Activated CD8-positive, alpha-beta memory T cell treated with anti-CD3 and anti-CD28 coated beads for 36 hours (primary cell): ENCODE results near the gene C4orf51. TPM values are rescaled to one million over a fixed set of nuclear protein-coding genes. Genes with fewer than 3 reads are reported as not detected.

Source experiments
- CTCF ChIA-PET: fragments of 350-600 bp; sonication (Branson Sonifier 250); formaldehyde crosslinking; loops from one replicate; lab custom pipeline; 2021; ENCODE audit warnings: antibody characterized with exemption; lab: Charles Lee
- POLR2A ChIA-PET: fragments of 350-600 bp; sonication (Branson Sonifier 250); formaldehyde crosslinking; loops from one replicate; lab custom pipeline; 2021; ENCODE audit warnings: antibody characterized with exemption; lab: Charles Lee
- total RNA-seq, 2 experiments: library from RNA; stranded (reverse); gene quantifications; one replicate each; pipeline ENCODE4 v1.2.3, GENCODE V29; 2021

C4orf51 gene
- total RNA-seq, 2 experiments from 2014 or later = not detected

DNA sequence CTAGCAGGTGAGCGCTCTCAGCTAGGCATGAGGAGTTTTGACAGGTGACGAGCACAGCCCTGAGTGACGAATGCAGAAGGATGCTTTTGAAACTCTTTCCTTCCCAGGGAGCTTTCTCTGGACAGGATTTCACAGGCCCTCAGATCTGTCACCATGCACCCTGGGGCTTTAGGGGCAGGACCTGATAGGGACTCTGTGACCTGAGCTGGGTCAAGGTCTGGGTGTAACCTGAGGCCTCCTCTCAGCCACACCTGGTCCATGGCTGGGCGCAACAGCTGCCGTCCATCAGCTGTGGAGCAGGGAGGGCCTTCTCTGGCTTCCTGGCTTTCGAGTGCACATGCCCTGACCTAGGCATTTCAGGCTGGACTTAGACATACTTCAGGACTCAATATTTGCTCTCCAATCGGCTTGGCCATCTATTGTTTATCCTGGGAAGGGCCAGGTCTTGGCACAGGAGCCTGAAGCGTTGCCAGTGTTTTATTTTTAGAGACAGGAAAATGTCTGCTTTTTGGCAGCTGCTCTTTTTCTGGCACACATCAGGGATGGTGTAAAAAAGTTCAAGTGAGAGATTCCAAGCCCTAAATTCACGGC, 56.4 kb downstream of the C4orf51 start:
- ChIA-PET POLR2A (no interaction called here), CTCF (no interaction called here)

DNA sequence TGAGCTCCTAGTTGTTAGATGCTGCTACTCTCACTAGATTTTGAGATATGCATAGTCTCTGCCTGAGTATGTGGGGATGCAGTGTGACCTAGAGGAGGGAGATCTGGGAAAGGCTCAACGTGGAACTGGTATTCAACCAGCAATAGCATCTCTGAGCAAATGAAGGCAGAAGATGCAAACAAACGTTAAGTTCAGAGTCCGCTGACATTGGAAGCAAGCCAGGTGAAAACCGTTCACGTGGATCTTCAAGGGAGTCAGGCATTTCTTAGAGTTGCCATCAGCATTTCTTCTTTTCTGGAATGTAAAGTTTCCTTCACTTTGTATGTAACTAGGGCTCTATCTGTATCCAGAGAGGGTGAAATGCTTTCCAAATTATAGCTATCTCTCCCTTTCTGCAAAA, 59.9 kb downstream of the C4orf51 start:
- ChIA-PET CTCF (no interaction called here), POLR2A (no interaction called here)

DNA sequence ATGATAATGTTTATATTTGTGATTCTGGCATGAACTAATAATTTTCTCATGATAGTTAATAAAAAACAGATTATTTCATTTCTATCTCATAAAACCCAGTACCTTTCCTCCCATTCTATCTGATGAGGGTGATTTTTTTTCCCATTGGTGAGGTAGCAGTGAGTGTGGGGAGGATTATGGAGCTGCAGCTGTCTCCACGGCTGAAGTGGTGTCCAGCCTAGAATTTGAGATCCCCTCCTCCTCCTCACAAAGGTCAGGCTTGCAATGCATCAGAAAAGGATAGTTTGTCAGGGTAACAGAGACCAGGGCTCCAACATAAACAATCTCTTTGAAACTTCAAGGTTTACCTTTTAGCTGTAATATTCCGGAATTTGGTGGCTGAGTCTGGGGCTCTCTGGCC, 60.9 kb downstream of the C4orf51 start:
- CTCF ChIA-PET = no interaction called here
- POLR2A ChIA-PET = no interaction called here

DNA sequence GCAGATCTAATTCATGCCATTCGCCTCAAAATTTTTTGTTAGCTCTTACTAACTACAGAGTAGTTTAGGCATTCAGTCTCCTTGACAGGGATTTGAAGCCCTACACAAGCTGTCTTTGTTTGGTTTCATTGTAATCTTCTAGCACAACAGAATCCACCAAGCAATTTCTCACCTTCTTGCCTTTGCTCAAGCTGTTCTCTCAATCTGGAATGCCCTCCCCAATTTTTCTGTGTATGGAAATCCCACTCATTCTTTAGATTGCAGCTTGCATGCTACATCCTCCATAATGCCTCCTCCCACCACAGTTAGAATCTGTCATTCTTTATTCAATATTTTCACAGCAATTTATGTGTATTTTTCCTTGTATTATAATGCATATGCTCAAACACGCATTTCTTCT, 63.7 kb downstream of the C4orf51 start:
- POLR2A ChIA-PET = no interaction called here
- CTCF ChIA-PET = no interaction called here

DNA sequence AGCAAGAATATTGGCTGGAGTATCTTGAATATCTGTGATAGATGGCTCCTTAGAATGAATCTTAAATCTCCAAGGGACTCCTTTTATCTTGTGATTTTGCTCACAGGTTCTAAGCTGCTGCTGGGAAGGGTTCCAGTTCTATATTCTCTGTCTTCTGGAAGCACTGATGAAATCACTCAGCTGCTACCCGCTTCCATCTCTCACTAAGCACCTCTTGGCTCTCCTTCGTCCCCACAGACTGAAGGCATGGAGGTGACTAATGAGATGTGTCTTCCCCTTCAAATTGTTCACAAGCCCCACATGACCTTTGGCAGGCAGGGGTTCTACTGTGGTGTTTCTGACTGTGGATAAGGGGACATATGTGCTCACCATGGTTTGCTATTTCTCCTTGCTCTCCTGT, 75.9 kb downstream of the C4orf51 start:
- ChIA-PET POLR2A (no interaction called here), CTCF (no interaction called here)

DNA sequence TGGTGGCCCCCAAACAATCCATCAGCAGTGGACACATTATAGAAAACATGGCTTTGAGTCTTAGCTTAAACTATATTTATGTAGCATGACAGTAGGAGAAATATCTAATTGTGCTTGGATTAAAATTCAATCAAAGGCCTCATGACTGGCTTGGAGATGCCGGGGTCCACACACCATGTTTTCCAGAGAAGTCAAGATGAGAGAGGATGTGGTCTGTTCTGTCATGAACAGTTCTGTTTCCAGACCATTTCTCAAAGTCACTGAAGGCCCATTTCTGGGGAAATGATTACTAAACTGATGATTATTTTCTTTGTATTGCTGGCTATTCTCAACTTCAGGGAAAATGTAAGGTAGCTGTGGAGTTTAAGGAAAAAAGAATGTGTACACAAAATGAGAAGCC, 76.3 kb downstream of the C4orf51 start:
- ChIA-PET CTCF (no interaction called here), POLR2A (no interaction called here)

DNA sequence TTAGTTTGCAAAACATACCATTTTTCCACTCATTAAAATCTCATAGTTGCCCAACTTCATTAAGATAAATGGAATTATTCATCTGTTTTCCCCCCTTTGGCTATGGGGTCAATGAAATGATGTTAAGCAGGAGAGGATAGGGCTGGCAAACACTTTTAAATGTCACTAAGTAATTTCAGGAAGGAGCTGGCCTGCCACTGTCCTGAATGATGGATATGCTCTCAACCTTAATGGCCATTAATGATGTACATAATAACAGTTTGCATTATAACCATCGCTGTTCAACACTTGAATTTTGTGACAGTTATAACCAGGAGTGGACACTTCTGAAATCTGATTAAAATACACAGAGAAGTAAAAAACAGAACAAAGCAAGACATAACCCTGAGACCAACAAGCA, 77.2 kb downstream of the C4orf51 start:
- CTCF ChIA-PET = no interaction called here
- POLR2A ChIA-PET = no interaction called here

DNA sequence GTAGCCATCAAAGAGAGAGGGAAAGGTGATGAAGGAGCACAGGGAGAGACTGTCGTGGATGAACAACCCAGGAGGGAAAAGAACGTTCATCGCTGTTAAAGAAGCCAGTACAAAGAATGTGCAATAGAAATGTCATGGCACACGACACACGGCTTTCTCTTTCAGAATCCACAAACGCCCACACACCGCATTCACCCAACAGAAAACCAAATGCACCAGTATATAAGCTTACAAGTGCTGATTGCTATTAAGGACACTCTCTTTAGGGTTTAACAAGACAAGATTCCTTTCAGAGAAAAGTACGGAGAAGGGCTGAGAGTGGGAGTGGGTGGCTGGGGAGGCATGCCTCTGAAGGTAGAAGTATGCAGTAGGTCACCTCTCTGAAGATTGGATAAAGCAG, 80.2 kb downstream of the C4orf51 start:
- CTCF ChIA-PET = interaction anchor here (1.1 kb wide), 1 partner anchor 98 kb away, joined by 3 read pairs; no protein-coding TSS in a partner anchor
- POLR2A ChIA-PET = no interaction called here

DNA sequence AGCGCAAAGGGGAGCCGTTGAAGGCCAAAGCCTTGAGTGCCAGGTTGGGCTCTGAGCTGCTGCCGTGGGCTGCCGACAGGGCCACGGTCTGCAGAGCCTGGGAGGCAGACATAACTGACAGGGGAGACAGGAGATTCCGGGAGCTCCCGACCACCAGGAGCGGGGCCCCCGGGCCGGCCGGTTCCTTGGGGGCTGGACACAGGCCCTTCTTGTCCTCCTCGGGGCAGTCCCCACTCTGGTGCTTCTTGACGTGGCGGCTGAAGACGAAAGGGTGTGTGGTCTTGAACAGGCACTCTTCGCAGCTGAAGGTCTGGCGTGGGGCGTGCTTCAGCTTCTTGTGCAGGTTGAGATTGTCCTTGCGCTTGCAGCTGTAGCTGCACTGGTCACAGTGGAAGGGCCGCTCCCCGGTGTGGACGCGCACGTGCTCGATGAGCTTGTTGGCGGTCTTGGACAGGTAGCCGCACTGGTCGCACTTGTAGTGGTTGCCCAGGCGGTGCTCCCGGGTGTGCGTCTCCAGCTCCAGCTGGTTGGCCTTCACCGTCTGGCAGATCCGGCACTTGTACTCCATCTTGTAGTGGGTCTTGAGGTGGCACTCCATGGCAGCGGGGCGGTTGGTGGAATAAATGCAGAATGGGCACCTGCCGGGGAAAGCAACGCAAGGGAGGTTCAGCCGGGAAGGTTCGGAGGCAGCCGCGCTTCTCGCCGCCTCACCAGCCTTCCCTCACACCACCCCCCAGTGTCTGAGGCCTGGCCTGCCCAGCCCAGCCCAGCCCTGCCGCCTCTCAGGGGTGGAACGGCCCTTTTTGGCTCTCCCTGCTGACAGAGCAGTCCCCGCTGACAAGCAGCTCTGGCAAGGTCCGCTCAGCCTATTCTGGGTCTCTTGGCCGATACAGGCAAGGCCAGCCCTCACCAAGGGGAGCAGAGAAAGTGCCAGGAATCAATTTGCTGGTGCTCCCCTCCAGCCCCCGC, 81.3 kb downstream of the C4orf51 start:
- ChIA-PET CTCF (interaction anchor here (1.3 kb wide), 1 partner anchor 12 kb away, joined by 3 read pairs; no protein-coding TSS in a partner anchor), POLR2A (no interaction called here)

DNA sequence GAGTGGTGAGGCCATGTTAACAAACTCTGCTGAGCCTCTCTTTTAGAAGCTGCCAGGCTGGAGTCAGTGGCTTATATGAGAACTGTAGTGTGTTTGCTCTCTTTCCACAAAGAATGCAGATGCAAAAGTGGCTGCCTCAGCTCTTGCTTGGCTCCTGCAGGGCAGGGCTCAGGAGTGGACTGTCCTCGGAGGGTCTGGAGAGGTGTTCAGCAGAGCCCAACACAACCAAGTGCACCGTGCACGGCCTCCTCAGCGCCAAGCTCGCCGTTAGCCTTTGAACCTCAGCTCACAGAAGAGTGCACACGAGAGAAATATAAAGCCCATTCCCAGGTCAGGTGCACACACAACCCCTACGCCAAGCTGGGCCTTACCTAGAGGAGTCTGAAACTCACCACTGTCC, 82.8 kb downstream of the C4orf51 start:
- ChIA-PET POLR2A (no interaction called here), CTCF (interaction anchor here (1.3 kb wide), 1 partner anchor 11 kb away, joined by 3 read pairs; no protein-coding TSS in a partner anchor)

DNA sequence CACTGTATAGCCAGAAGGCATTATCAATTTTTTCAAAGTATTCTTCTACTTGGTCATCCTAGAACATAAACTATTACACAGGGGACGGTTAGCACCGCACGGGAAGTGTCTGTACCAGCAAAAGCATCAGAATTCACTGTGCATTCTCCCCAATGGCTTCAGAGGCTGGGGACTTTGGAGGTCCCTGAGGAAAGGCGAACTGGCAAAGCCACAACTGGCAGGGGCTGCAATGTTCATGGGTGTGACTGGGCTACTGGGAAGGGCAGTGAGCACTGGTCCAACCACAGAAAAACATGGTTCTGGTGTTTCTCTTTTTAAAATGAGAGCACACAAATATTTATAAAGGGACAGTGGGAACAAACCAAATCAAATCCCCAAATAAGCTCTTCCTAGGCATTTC, 83.5 kb downstream of the C4orf51 start:
- POLR2A ChIA-PET = no interaction called here
- CTCF ChIA-PET = no interaction called here

DNA sequence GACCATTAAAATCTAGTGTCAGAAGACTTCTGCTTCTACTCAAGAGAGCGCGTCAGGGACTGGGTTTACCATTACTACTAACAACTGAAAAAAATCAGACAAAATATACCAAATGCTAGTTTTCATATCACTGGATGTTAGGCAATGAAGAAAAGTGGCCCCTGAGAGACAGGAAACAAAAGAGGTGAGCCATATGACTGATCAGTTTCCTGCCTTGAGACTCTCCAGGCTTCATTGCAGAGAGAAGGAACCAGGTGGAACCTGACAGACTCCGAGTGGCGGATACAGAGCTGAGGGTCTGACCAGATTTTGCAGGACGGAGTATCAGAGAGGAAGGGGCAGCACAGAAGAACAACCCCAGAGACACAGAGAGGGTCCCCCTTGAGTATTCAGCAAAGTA, 86.3 kb downstream of the C4orf51 start:
- ChIA-PET POLR2A (no interaction called here), CTCF (no interaction called here)

DNA sequence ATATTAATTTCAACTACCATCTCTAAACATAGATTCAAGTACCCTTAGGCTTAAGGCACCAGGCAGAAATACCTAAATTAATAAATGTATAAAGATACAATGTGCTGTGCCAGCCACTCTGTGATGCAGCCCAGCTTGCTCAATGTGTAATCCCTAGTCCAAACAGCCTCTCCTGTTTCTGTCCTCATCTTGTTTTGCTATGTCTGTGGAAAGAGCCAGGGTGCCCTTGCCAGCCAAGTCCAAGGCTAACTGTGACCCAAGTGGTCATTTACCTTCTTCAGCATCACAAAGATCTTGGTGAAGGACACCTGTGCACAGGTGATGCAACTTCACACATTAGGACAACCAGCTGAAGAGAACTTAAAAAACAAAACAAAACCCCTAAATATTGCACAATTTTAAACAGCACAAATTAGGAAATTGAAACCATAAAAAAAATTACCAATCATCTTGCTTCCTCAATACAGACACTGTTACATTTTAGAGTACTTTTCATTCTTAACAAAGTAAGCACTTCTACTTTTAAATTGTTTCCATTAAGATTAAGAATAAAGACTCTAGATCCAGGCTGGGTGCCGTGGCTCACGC, 89.6 kb downstream of the C4orf51 start:
- POLR2A ChIA-PET = no interaction called here
- CTCF ChIA-PET = no interaction called here

DNA sequence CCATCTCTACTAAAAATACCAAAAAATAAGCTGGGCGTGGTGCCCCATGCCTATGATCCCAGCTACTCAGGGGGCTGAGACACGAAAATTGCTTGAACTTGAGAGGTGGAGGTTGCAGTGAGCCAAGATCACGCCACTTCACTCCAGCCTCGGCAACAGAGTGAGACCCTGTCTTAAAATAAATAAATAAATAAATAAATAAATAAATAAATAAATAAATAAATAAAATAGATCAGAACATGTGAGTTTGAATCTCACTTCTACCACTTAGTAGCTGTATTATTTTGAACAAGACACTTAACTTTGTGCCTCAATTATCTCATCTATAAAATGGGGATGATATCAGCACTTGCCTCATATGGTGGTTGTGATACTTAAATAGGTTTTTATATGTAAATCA, 90.2 kb downstream of the C4orf51 start:
- ChIA-PET CTCF (no interaction called here), POLR2A (no interaction called here)

DNA sequence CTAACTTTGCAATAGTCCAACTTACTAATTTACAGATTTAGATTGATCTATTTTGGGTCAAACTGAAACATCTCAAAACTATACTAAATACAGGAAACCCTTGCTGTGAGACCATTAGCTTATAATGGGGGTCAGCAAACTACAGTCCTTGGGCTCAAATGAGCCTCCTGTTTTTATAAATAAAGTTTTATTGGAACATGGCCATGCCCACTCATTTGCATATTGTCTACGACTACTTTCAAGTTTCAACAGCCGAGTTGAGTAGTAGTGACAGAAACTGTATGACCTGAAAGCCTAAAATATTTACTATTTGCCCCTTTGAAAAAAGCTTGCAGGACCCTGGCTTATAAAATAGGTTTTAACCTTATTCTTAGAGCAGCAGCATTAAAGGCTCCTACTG, 92.4 kb downstream of the C4orf51 start:
- ChIA-PET CTCF (no interaction called here), POLR2A (no interaction called here)

DNA sequence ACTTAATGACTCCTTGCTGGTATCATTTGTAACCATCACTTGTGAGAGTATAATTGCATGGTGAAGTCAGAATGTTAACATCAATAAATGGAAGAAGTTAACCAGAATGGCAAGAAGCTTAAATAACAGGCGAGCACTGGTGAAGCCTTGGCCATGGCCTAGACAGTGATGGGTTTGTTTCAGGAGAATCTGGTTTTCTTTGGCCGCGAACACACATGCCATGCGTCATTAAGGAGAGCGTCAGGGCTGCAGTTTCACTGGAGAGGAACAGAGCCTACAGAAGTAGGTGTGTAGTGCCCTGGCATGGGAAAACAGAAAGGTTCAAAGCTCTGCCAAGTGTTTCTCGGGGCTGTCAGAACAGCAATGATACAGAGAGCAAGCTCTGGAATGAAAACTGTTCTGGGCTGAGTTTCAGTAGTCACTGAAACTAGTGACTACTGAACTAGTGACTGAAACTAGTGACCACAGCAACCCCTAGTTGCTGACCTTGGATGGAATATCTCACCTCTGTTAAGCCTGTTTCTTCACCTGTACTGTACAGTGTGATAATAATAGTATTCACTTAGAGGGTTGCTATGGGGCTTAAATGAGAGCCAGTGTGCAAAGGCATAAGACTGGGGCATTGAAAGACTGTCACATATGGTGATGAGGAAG, 93.8 kb downstream of the C4orf51 start:
- POLR2A ChIA-PET = no interaction called here
- CTCF ChIA-PET = interaction anchor here (0.9 to 1.0 kb wide), 2 partner anchors 12 to 61 kb away, joined by 3 read pairs; no protein-coding TSS in a partner anchor

DNA sequence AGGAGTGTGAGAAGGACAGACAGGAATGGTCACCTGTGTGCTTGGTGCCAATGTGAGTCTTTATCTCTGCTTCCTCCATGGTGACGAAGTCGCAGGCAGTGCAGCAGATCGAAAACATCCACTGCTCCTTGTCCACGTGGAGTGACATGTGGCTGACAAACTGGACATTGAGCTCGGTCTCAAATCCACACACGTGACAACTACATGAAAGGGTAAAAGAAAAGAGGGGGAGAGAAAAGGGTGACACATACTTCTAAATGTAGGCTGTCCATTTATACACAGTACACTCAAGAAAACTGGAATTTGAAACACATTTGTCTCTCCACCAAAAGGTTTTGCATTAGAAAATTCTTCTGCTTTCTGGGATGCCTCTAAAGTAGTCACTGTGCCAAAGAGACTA, 94.5 kb downstream of the C4orf51 start:
- CTCF ChIA-PET = no interaction called here
- POLR2A ChIA-PET = no interaction called here

DNA sequence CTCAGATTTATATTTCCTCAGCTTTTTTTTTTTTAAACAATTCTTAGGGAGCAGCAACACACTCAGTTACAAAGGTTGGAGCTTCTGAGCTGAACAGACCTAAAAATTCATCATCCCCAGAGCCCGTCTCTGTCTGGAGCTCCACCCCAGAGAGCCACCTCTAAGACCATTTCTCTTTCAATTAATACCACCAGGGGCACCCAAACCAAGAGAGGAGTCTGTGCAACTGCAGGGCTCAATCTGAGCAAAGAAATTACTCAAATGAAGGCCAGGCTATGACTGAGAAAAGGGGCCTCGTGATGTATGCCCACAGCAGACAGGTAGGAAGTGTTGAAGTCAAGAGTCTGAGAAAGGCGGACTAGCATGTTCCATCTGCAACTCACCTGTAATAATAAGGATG, 95.5 kb downstream of the C4orf51 start:
- CTCF ChIA-PET = no interaction called here

DNA sequence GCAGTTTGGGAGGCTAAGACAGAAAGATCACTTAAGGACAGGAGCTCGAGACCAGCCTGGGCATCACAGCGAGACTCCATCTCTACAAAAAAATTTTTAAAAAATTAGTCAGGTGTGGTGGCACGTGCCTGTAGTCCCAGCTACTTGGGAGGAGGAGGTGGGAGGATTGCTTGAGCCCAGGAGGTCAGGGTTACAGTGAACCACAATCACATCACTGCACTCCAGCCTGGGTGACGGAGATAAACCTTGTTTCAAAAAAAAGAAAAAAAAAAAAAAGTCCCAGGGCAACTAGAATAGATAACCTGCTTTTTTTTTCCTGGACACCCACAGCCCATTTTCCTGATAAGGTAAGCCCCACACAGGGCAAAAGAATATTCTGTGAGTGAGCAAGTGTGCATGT, 96.3 kb downstream of the C4orf51 start:
- CTCF ChIA-PET = no interaction called here

More for the DNA sequence above, 95.5 kb downstream of the C4orf51 start:
- POLR2A ChIA-PET = no interaction called here

DNA sequence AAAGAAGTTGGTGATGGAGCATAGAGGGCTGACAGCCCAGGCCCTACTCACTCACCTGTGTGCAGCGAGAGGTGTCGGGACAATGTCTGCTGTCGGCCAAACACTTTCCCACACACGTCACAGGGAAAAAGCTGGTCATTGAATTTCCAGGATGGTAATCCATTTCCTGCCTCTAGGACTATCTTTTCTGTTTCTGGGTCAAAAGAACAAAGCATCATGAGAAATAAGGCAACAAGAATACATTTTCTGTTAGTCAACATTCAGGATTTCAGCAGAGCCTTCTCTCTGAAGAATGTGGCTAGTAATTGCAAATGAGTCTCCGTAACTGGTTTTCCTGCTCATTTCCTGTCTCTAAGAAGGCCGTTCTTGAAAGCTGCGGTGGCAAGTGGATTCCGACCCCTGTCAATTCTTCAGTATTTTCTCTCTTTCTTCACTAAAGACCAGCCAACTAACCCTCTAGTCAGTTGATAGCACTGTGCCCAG, 99.4 kb downstream of the C4orf51 start:
- ChIA-PET CTCF (no interaction called here), POLR2A (no interaction called here)

More for the DNA sequence above, 96.3 kb downstream of the C4orf51 start:
- POLR2A ChIA-PET = no interaction called here
